NCI-H2107 treated with DMSO at 0.1 percent for 48 hours (cell line): Measurements from ENCODE around the gene PDE4D.

Source experiments
- DNase-seq: peaks from one replicate; lab custom pipeline; 2025; ENCODE audit not compliant: unreplicated experiment; lab: John Stamatoyannopoulos, UW

PDE4D gene

GRCh38 chr5:59893429-59894227, at the start of gene PDE4D:
TSS of gene PDE4D (minus strand) at chr5:59893726.
- DNase-seq: no peak

GRCh38 chr5:59937633-59938032, 44.1 kb upstream of the PDE4D start:
- DNase-seq: no peak

DNA sequence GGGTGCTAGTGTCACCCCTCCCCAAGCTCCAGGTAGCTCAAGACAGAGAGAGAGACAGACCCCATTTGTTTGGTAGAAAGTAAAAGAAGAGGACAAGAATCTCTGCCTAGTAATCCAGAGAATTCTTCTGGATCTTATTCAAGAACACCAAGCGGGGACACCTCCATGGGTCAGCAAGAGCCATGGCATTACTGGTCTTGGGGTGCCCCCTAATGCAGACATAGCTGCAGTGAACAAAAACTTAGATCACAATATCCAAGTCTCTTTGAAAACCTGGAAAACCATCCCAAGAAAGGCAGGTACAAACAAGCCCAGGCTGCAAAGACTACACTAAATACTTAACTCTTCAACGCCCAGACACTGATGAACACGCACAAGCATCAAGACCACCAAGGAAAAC, 29.9 kb upstream of the PDE4D start:
- no peak for DNase-seq

DNA sequence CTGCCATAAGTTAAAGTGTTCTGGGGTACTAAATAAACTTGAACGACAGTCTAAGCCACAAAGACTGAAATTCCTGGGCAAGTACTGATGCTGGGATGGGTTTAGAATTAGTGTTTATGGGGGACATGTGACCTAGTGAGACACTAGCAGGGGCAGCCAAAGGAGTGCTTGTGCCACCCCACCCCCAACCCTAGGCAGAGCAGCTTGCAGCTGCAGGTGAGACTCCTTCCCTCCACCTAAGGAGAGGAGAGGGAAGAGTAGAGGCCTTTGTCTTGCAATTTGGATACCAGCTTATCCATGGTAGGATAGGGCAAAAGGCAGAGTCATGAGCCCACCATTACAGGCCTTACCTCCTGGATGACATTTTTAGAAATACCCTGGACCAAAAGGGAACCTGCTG, 28.7 kb upstream of the PDE4D start:
- DNase-seq: no peak

DNA sequence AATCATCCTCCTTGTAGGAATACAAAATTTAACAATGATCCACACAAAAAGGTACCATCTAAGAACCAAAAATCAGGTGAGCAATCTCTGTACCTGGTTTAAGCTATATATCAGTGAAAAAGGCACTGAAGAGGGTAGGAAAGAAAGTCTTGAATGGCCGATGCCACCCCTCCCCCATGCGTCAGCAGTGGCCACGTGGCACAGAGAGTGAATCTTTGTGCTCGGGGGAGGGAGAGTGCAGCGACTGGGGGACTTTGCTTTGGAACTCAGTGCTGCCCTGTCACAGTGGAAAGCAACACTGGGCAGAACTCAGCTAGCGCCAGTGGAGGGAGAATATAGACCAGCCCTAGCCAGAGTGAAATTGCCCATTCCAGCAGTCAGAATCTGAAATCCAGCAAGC, 28.3 kb upstream of the PDE4D start:
- DNase-seq: no peak

- no peak for DNase-seq
These were observed 26.0 kb upstream of the PDE4D start for GRCh38 chr5:59919484-59919883.

DNA sequence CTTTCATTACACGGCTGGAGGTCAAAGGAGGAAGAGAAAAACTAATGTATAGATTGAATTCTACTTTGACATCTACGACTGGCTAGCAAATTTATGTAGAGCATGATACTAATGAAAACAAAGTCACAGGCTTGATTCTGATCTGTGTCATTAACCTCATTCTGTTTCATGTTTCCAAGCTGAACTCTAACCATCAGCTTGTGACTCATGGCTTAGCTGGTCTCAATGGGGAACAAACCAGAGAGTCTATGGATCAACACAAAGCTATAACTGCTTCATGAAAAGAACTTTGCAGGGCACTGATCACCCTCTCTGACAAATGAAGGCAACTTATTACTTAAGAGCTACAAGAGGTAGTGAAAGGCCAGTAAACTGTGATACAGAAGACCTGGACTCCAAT, 23.6 kb upstream of the PDE4D start:
- no peak for DNase-seq

DNA sequence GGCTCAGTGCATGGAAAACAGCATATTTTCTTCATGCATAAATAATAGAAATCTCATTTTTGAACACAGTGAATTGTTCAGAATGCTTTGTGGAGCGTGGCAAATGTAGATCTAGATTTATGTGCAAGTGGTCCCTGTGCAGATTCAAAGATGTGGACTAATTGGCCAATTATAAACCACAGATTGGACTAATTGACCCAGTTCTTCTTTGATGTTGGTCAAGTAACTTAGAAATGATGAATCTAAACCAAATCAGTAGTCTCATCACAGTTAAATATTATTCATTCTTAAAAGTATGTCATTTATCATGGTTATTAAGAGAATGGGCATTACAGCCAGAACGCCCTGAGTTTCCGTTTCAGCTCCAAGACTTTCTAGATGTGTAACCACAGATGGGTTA, 11.7 kb upstream of the PDE4D start:
- no peak for DNase-seq

- DNase-seq: no peak
These were observed 3.5 kb upstream of the PDE4D start for GRCh38 chr5:59897075-59897474.

GRCh38 chr5:59891962-59892643, 1.4 kb downstream of the PDE4D start:
- no peak for DNase-seq

DNA sequence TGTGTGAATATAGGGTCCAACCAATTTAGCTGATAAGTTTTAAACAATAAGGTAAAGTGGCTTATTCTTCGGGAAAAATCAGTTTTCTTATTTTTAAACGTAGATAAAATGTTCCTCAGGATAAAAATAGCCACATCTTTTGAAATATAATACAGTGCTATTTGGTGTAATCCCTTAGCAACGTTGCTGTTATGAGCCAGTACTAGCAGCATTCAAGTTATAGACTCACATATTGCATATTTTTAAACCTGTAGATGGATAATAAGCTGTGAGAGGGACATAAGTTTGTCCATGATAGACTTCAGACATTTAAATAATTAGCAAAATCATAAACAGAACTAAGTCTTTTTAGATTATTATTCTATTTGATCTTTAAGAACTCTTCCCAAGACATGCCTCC, 6.3 kb downstream of the PDE4D start:
- DNase-seq: no peak

DNA sequence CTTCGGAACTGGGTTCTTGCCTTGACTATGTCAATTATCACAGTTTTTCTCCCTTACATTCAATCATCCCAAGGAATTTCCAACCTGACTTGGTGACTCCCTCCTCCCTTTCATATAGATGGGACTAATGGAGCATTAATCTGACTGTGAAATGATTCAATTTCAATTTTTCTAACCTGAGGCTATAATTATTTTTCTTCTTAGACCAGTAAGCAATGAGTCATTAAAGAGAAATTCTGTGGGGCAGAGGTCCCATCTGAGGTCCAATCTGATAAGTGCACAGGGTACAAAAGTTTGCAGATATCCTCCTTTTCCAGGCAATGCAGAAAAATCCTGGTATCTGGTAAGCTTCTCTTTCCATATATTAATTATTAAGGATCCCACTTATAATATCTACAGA, 18.9 kb downstream of the PDE4D start:
- no peak for DNase-seq

DNA sequence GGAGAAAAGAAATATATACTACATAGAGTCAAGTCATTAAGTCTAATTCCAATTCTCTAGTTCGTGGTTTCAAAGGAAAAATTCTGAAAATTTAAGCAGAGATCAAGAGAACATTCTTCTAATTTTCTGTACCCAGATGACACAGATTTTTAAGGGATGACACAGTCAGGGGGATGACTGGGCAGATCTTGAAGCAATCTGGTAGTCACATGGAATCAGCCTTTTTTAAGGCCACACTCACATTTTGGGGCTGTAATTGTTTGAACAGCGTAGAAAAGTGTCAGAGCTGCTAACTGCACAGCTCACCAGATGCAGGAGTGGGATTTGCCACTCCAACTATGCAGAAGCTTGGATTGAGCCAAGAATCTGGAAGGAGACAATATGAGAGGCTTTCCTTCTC, 20.4 kb downstream of the PDE4D start:
- DNase-seq: no peak

DNA sequence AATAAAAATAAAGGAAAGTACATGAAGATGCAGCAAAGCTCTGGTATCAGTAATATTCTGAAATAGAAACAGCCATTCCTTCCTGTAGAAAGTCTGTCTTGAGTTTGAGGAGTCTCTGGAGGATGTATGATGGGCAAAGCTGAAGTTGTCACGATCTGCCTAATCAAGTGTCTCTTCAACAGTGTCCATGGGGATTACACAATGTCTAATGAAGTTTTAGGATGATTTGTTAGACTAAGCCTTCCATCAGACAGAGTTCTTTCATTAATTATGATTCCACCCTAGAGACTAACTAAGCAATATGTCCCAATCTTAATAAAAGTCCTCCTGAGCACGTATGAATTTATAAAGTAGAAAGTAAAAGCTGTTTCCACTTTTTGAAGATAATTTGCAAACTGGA, 26.9 kb downstream of the PDE4D start:
- no peak for DNase-seq

- no peak for DNase-seq
These were observed 28.8 kb downstream of the PDE4D start for GRCh38 chr5:59864718-59865117.

DNA sequence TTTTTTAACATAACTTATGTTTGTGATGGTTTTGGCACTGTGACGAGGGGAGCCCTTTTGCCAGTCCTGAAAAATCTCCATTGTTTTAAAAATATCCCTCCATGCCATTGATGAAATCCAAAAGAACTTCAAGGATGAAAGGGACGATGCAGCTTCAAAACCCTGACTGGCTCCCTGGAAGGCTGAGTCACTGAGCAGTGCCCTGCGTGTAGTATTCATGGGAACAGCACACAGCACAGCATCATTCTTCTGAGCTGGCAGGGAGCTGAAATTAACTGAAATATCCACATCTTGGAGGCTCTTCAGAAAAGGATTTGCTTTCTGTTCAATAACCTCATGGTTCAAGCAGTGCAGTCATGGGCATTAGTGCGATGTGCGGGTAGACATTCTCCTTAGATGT, 29.7 kb downstream of the PDE4D start:
- no peak for DNase-seq

- no peak for DNase-seq
These were observed 37.2 kb downstream of the PDE4D start for GRCh38 chr5:59856358-59856757.

DNA sequence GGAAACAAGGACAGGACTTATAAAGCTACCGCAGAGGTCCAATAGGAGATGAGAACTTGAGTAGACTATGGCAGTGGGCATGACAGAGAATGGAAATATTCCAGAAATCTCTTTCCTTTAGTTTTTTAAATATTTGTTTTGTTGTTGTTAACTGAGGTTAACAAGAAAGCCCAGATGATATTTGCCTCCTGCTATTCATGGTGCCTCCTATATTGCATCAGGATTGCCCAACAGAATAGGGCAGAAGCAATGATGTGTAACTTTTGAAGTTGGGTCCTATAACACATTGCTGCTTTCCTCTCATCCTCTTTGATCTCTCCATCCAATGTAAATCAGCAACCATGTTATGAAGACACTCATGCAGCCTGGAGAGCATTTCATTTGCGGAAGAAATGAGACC, 42.8 kb downstream of the PDE4D start:
- no peak for DNase-seq

GRCh38 chr5:59847586-59847985, 45.9 kb downstream of the PDE4D start:
- DNase-seq: no peak

DNA sequence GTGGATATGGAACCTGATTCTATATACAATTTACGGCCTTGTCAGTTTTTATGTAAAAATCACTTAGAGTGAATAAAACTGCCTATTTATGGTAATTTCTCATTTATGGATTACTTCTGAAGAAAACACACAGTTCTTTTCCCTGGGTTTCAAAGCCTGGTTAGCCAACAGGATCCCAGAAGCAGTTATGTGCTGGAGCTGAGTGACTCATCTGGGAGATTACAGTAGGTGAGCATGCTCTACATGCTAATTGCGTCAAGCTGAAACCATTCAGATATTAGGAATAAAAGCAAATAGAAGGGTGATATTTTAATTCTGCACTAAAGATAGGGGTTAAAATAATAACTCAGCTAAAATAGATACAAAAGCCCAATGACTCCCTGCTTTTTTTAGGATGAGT, 47.8 kb downstream of the PDE4D start:
- DNase-seq: no peak

DNA sequence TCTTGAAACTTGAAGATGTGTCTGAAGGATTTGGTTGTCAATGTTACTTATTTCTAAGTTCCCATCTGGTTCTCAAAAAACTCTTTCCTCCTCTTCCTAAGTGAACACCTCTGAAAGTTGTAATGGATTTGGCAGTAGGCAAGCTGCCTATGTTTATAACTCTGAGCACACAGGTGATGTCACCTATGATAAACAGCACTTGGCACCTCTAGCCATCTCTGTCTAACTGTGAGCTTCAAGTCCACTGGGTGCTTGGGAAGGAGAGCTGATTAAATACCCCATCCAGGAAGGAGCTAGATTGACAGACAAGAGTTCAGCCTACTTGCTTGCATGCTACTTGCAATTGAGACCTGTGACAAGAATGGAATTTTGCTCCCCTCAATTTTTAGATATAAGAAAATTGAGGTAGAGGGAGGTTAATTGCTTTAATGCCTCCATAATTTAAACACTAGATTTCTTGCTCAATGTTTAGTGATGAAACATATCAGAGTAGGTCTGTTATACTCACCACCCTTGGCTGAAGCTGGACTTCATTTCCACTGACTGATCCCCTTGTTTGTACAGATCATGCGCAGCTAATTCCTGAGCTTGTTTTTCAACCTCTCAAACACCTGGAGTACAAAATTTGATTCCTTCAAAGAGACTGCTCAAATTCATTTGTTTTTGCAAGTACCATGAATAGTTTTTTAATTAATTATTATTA, 49.9 kb downstream of the PDE4D start:
- DNase-seq: no peak

DNA sequence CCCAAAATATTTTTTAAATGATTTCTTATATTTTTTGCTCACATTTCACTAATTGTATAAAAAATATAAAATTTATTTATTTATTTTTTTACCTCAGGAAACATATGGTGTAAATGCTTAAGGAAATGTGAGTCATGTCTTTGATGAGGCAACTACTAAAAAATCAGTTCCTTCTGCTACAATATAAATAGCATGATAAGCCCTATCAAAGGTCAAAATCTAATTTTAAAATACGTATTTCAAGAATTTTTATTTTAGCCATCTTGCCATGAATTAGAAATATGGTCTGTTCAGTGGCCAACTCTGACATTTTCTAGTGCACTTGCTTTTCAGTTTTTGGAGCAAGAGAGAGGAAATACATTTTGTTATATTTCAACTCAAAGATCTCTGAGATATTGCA, 50.5 kb downstream of the PDE4D start:
- DNase-seq: no peak
